MCF 10A (cell line): Measurements from ENCODE around the gene CDK14. TPM values are rescaled to one million over a fixed set of nuclear protein-coding genes. Genes with fewer than 3 reads are reported as not detected.

ENCODE experiments used
- BruUV-seq: library from RNA; stranded (reverse); fragments of 400-500 nt; replicated peaks from 2 replicates; lab custom pipeline; 2021; lab: Mats Ljungman, UMichigan
- CTCF ChIA-PET: fragments of 300-600 bp; sonication (Branson Sonifier 250); formaldehyde crosslinking; extraction: SDS; loops from one replicate; lab custom pipeline; 2021; ENCODE audit warnings: antibody characterized with exemption, inconsistent platforms; lab: Yijun Ruan, JAX
- POLR2A ChIA-PET: fragments of 300-600, 350-650 bp; sonication (Branson Sonifier 250); formaldehyde crosslinking; extraction: SDS; loops from one replicate; lab custom pipeline; 2020; ENCODE audit warnings: antibody characterized with exemption, inconsistent platforms; lab: Yijun Ruan, JAX
- DNase-seq: peaks from one replicate; pipeline ENCODE4 v3.0.0-alpha.2; 2018; ENCODE audit not compliant: unreplicated experiment
- H3K27ac Mint-ChIP-seq: one replicate; pipeline ENCODE4 v1.8.0; 2022; ENCODE audit warnings: mild to moderate bottlenecking, low read depth, mixed read lengths; ENCODE audit not compliant: unreplicated experiment
- H3K27me3 Mint-ChIP-seq: one replicate; pipeline ENCODE4 v1.8.0; 2022; ENCODE audit warnings: mixed read lengths; ENCODE audit not compliant: insufficient read depth, unreplicated experiment
- H3K36me3 Mint-ChIP-seq: one replicate; pipeline ENCODE4 v1.8.0; 2022; ENCODE audit warnings: mild to moderate bottlenecking, moderate library complexity, mixed read lengths; ENCODE audit not compliant: insufficient read depth, unreplicated experiment
- H3K4me1 Mint-ChIP-seq: one replicate; pipeline ENCODE4 v1.8.0; 2022; ENCODE audit warnings: mixed read lengths; ENCODE audit not compliant: insufficient read depth, unreplicated experiment
- H3K4me3 Mint-ChIP-seq: one replicate; pipeline ENCODE4 v1.8.0; 2022; ENCODE audit warnings: mild to moderate bottlenecking, moderate library complexity, mixed read lengths; ENCODE audit not compliant: unreplicated experiment
- H3K9me3 Mint-ChIP-seq: one replicate; pipeline ENCODE4 v1.8.0; 2022; ENCODE audit warnings: mixed read lengths; ENCODE audit not compliant: unreplicated experiment
- intact Hi-C: fragments of 100-400 bp; cut with micrococcal nuclease; formaldehyde crosslinking; loops from 2 replicates; pipeline ENCODE4 v1.14.1; 2022
- total RNA-seq: library from RNA; stranded (reverse); gene quantifications from 2 replicates; pipeline ENCODE4 v1.2.3, GENCODE V29; 2022
- TF ChIP-seq, protein P1 (sequence below): fragments of 200-600 bp; IDR thresholded peaks from one replicate; pipeline ENCODE4 v1.8.0; 2022; ENCODE audit warnings: antibody characterized with exemption, mild to moderate bottlenecking; ENCODE audit not compliant: unreplicated experiment

Gene CDK14
- total RNA-seq, 1 experiment from 2014 or later = 32.0 TPM

DNA sequence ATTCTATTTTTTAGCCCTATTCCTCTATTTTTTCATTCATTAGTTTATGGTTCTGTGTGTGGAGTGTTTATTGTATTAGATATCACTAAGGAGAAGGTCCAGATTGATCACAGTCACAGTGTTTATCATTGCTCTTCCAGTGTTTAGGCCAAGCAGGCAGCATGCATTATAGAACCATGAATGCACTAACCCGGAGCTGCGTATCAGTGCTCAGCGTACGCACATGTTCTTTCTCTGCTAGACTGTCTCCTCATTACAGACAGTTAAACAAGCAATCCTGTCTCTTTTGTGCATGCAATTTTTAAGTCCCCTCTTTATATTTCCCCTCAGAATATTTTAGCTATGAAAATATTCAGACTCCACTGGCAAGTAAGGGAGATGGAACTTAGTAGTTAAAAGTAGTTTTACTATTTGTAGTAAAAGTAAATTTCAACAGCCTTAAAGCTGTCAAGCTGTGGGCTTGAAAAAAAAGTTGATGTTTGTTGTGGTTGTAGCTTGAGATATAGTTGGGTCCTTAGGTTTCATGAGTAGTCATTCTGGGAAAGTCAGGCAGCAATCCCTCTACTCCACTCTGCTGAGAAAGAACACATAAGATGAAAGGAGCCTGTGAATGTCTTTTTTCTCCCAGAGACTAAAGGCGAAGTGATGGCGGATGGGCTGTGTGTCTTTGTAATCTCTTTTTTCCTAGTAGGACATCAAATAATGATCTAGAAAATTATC, 260.4 kb downstream of the CDK14 start:
- BruUV-seq = no TSS peak
- Mint-ChIP-seq H3K27me3 (no peaks in the 10 kb centered on the region), H3K4me3 (no peak overlapping the region), H3K36me3 (peaks cover 5% of the 10 kb centered on the region), H3K9me3 (no peaks in the 10 kb centered on the region), H3K27ac (no peak overlapping the region), H3K4me1 (no peaks in the 10 kb centered on the region)
- ChIA-PET POLR2A (no interaction called here), CTCF (no interaction called here)
- TF ChIP-seq, protein P1, sequence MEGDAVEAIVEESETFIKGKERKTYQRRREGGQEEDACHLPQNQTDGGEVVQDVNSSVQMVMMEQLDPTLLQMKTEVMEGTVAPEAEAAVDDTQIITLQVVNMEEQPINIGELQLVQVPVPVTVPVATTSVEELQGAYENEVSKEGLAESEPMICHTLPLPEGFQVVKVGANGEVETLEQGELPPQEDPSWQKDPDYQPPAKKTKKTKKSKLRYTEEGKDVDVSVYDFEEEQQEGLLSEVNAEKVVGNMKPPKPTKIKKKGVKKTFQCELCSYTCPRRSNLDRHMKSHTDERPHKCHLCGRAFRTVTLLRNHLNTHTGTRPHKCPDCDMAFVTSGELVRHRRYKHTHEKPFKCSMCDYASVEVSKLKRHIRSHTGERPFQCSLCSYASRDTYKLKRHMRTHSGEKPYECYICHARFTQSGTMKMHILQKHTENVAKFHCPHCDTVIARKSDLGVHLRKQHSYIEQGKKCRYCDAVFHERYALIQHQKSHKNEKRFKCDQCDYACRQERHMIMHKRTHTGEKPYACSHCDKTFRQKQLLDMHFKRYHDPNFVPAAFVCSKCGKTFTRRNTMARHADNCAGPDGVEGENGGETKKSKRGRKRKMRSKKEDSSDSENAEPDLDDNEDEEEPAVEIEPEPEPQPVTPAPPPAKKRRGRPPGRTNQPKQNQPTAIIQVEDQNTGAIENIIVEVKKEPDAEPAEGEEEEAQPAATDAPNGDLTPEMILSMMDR = no peak
- no peak for DNase-seq
- intact Hi-C loops = no loop called here

DNA sequence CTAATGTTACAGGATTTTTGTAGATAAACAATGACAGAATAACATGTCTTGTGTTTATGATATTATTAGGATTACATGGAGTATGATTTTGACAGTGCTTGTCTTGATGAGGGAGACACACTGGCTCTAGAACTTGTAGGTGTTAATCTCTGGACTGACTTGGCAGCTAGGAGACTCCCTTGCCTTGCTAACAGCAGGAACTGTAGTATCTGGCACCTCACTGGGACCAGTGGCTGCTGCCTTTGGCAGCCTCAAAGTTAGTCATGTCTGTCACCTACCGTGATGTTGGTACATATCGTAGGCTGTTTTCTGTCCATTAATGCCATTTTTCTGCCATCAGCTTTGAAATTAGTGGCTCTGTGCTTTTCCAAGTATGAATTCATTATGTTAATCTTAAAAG, 261.5 kb downstream of the CDK14 start:
- H3K4me1 Mint-ChIP-seq = no peaks in the 10 kb centered on the region
- no peak overlapping the region for H3K4me3 Mint-ChIP-seq
- H3K27ac Mint-ChIP-seq = no peak overlapping the region
- no peaks in the 10 kb centered on the region for H3K9me3 Mint-ChIP-seq
- no TSS peak for BruUV-seq
- intact Hi-C loops = no loop called here
- no peaks in the 10 kb centered on the region for H3K27me3 Mint-ChIP-seq
- TF ChIP-seq, protein P1 = no peak
- ChIA-PET POLR2A (no interaction called here), CTCF (no interaction called here)
- peak; percentile 1 for DNase-seq
- H3K36me3 Mint-ChIP-seq = peaks cover 5% of the 10 kb centered on the region

DNA sequence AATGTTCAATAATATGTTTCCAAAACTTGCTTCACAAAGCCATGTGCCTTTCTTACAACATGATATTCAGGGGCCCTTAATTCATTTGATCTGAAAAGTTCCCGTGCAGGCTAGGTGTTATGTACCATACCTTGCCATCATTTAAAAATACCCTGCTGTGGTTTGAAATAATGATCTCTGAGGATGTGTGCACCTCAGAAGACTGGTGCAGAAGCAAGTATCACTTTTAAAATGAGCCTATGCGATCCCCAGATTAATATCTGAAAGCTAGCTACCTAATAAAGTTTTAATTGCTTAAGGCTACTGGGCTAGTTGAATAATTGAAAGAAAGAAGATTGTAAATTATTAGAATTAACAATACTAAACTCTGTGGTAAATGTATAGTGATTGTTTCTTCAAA, 262.4 kb downstream of the CDK14 start:
- ChIA-PET CTCF (no interaction called here), POLR2A (no interaction called here)
- TF ChIP-seq, protein P1 = no peak
- H3K4me3 Mint-ChIP-seq = no peak overlapping the region
- no peaks in the 10 kb centered on the region for H3K27me3 Mint-ChIP-seq
- no peak overlapping the region for H3K27ac Mint-ChIP-seq
- H3K4me1 Mint-ChIP-seq = no peaks in the 10 kb centered on the region
- H3K36me3 Mint-ChIP-seq = peaks cover 5% of the 10 kb centered on the region
- DNase-seq = no peak
- no TSS peak for BruUV-seq
- H3K9me3 Mint-ChIP-seq = no peaks in the 10 kb centered on the region
- intact Hi-C loops = no loop called here

DNA sequence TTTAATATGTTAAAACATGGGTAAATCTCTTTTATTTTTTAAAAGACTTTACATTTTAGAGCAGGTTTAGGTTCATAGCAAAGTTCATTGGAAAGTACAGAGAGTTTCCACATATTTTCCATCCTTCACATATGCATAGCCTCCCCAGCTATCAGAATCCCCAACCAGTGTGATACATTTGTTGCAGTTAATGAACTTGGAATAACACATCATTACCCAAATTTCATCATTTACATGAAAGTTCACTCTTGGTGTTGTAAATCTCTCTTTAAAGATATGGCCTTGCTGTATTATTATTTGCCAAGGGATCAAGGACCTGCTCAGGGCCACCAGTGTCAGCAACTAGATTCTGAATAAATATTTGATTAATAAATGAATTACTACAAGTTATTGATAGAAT, 263.4 kb downstream of the CDK14 start:
- no peaks in the 10 kb centered on the region for H3K27me3 Mint-ChIP-seq
- TF ChIP-seq, protein P1 = no peak
- ChIA-PET CTCF (no interaction called here), POLR2A (no interaction called here)
- no peaks in the 10 kb centered on the region for H3K4me1 Mint-ChIP-seq
- H3K9me3 Mint-ChIP-seq = no peaks in the 10 kb centered on the region
- H3K27ac Mint-ChIP-seq = no peak overlapping the region
- DNase-seq = no peak
- H3K36me3 Mint-ChIP-seq = peaks cover 5% of the 10 kb centered on the region
- no TSS peak for BruUV-seq
- H3K4me3 Mint-ChIP-seq = no peak overlapping the region
- intact Hi-C loops = no loop called here
